Prostate gland (tissue), 2 donors: ENCODE data around the gene DNASE2. TPM values are rescaled to one million over a fixed set of nuclear protein-coding genes. Genes with fewer than 3 reads are reported as not detected.
"Not testable (repeated sequence)": the region's sequence is repeated elsewhere in the genome, so short reads cannot be mapped to it uniquely, and the experiment has no call there.

Experiments
- DNase-seq: peaks from one replicate; pipeline ENCODE4 v3.0.0-alpha.2; 2019; ENCODE audit warnings: low spot score
- H3K27ac ChIP-seq, 2 donors: fragments of 200-600 bp; sonication (generic); 2 replicates each; pipeline ENCODE4 v1.5.1; 2017 to 2019
- H3K27me3 ChIP-seq: fragments of 200-600 bp; sonication (generic); replicated peaks from 2 replicates; pipeline ENCODE4 v1.5.1; 2019; ENCODE audit not compliant: insufficient read depth
- H3K36me3 ChIP-seq, 2 donors: fragments of 200-600 bp; sonication (generic); 1 replicate in 1 of 2; 2 replicates in 1 of 2; pipeline versions ENCODE4 v1.5.1 to v1.8.1; 2017 to 2019
- H3K4me1 ChIP-seq: fragments of 200-600 bp; sonication (generic); replicated peaks from 2 replicates; pipeline ENCODE4 v1.5.1; 2019
- H3K4me3 ChIP-seq, 2 donors: fragments of 200-600 bp; sonication (generic); 2 replicates each; pipeline ENCODE4 v1.5.1; 2017 to 2019
- H3K9me3 ChIP-seq: fragments of 200-600 bp; sonication (generic); 2 replicates; pipeline ENCODE4 v1.5.1; 2017
- CTCF ChIP-seq, 4 experiments: fragments of 200-600 bp in 2 of 4; fragments of 450-650 bp in 2 of 4; sonication (generic) in 2 of 4; IDR thresholded peaks; 1 replicate in 3 of 4; 2 replicates in 1 of 4; pipeline ENCODE4 v1.5.1; 2016 to 2019; ENCODE audit warnings: antibody characterized with exemption in 4 of 4, mild to moderate bottlenecking in 2 of 4, moderate library complexity in 2 of 4
- POLR2A ChIP-seq: fragments of 450-650 bp; IDR thresholded peaks from one replicate; pipeline ENCODE4 v1.6.1; 2016; ENCODE audit warnings: antibody characterized with exemption, mild to moderate bottlenecking
- POLR2AphosphoS5 ChIP-seq: sonication (generic); formaldehyde crosslinking; IDR thresholded peaks from one replicate; pipeline ENCODE4 v1.6.1; 2017; ENCODE audit warnings: antibody characterized with exemption
- WGBS: methylation state at CpG from one replicate; pipeline ENCODE4 v1.1.5; 2018; 5-methylcytosine and 5-hydroxymethylcytosine counted together
- intact Hi-C: fragments of 100-400 bp; cut with DNase I; formaldehyde crosslinking; loops from one replicate; pipeline ENCODE4 v1.14.2; 2022
- total RNA-seq, 2 donors: library from RNA; depleted of rRNA; stranded (reverse); fragments of >200 nt; gene quantifications; one replicate each; pipeline ENCODE4 v1.1.0, GENCODE V29; 2016

DNASE2 gene
- total RNA-seq, 2 donors from 2014 or later: 41.4 to 63.9 TPM

GRCh38 chr19:12856653-12857052 lies 24.6 kb downstream of the DNASE2 start:
- Histone ChIP-seq H3K9me3 (no peaks in the 10 kb centered on the region), H3K27me3 (no peaks in the 10 kb centered on the region), H3K36me3 (no peaks in the 10 kb centered on the region), H3K27ac (no peak overlapping the region), H3K4me3 (no peak overlapping the region), H3K4me1 (no peaks in the 10 kb centered on the region)
- 72% methylated on average over 1 of the region's 1 CpG for WGBS
- DNase-seq: no peak
- TF ChIP-seq POLR2A: no peak
- TF ChIP-seq CTCF (IDR thresholded peaks at IDR 0.05): no peak
- TF ChIP-seq POLR2AphosphoS5: no peak
- intact Hi-C loops: no loop called here

GRCh38 chr19:12847159-12848139 lies 33.8 kb downstream of the DNASE2 start:
- no peaks in the 10 kb centered on the region for H3K36me3 ChIP-seq
- 11% methylated on average over 68 of the region's 69 CpGs for WGBS
- H3K27ac ChIP-seq: no peak overlapping the region
- peak; percentile 75 for DNase-seq
- H3K27me3 ChIP-seq: peaks cover 3% of the 10 kb centered on the region
- no peaks in the 10 kb centered on the region for H3K4me1 ChIP-seq
- H3K9me3 ChIP-seq: no peaks in the 10 kb centered on the region
- TF ChIP-seq CTCF (IDR thresholded peaks at IDR 0.05) (peak; percentile 95 to 99 (median 97)), POLR2AphosphoS5 (no peak), POLR2A (no peak)
- intact Hi-C loops: loop anchor here (5.0 kb wide), 1 partner anchor 85 kb away; no protein-coding TSS in a partner anchor
- H3K4me3 ChIP-seq: no peak overlapping the region

- not testable (repeated sequence) for H3K4me3 ChIP-seq, H3K36me3 ChIP-seq, H3K9me3 ChIP-seq, DNase-seq, H3K4me1 ChIP-seq, H3K27ac ChIP-seq, H3K27me3 ChIP-seq
- intact Hi-C loops: loop anchor here (5.0 kb wide), 1 partner anchor 84 kb away; no protein-coding TSS in a partner anchor
- 86% methylated on average over 7 of the region's 7 CpGs for WGBS
These were observed 34.6 kb downstream of the DNASE2 start for GRCh38 chr19:12846613-12847012.

GRCh38 chr19:12843999-12844732 lies 37.1 kb downstream of the DNASE2 start:
- no peak for DNase-seq
- TF ChIP-seq POLR2A: no peak
- no peak for TF ChIP-seq POLR2AphosphoS5
- no peak for TF ChIP-seq CTCF (IDR thresholded peaks at IDR 0.05)
- H3K27ac ChIP-seq: no peak overlapping the region
- no peaks in the 10 kb centered on the region for H3K4me1 ChIP-seq
- no peak overlapping the region for H3K4me3 ChIP-seq
- H3K27me3 ChIP-seq: peaks cover 12% of the 10 kb centered on the region
- H3K36me3 ChIP-seq: no peaks in the 10 kb centered on the region
- intact Hi-C loops: no loop called here
- H3K9me3 ChIP-seq: no peaks in the 10 kb centered on the region
- WGBS: 74% methylated on average over 3 of the region's 3 CpGs

- H3K36me3 ChIP-seq: no peaks in the 10 kb centered on the region
- peaks cover 16% of the 10 kb centered on the region for H3K27me3 ChIP-seq
- no peak for TF ChIP-seq POLR2AphosphoS5
- TF ChIP-seq CTCF (IDR thresholded peaks at IDR 0.05): no peak
- TF ChIP-seq POLR2A: no peak
- no peak overlapping the region for H3K27ac ChIP-seq
- DNase-seq: no peak
- no peaks in the 10 kb centered on the region for H3K9me3 ChIP-seq
- WGBS: 87% methylated on average over 11 of the region's 11 CpGs
- H3K4me3 ChIP-seq: no peak overlapping the region
- H3K4me1 ChIP-seq: no peaks in the 10 kb centered on the region
- intact Hi-C loops: no loop called here
These were observed 37.9 kb downstream of the DNASE2 start for GRCh38 chr19:12843328-12843727.
